Measurements from ENCODE around the gene SIGLEC8. TPM values are rescaled to one million over a fixed set of nuclear protein-coding genes. Genes with fewer than 3 reads are reported as not detected.
A peak's percentile ranks its signal among the peaks of the same experiment; 100 is the strongest.

SIGLEC8 gene
- total and polyA plus RNA-seq, 10 of the 15 experiments (the other 5 are each of a cell fraction or from before 2014, with no cell fraction given) = not detected

- TF ChIP-seq SUZ12 (IDR thresholded peaks at IDR 0.05; ENCODE audit: unreplicated experiment) (no peak), ESRRA (IDR thresholded peaks at IDR 0.05; ENCODE audit: low read length) (peak; percentile 94), ZNF687 (IDR thresholded peaks at IDR 0.05) (no peak), PKNOX1 (IDR thresholded peaks at IDR 0.05) (peak; percentile 73), TBL1XR1 (IDR thresholded peaks at IDR 0.05; ENCODE audit: low read depth, low read length) (peak; percentile 91), POU2F2 (IDR thresholded peaks at IDR 0.05; ENCODE audit: borderline replicate concordance, low read depth, low read length) (peak; percentile 45; the same call in 2 of the 3 replicates), NFYA (IDR thresholded peaks at IDR 0.05; ENCODE audit: borderline replicate concordance, low read depth, low read length) (no peak), TCF3 (IDR thresholded peaks at IDR 0.05; ENCODE audit: borderline replicate concordance, insufficient read depth, low read depth, low read length) (peak; percentile 82), HDGF (IDR thresholded peaks at IDR 0.05) (peak; percentile 59; the same call in 1 of the 2 replicates), BCL11A (IDR thresholded peaks at IDR 0.05; ENCODE audit: low read depth, low read length) (peak; percentile 41; the same call in 1 of the 2 replicates), RAD51 (IDR thresholded peaks at IDR 0.05) (peak; percentile 72), RELA (IDR thresholded peaks at IDR 0.05; ENCODE audit: borderline replicate concordance, partially characterized antibody) (peak; percentile 88), CREB1 (IDR thresholded peaks at IDR 0.05; ENCODE audit: low read depth) (0 out of 2 replicates have a peak, but pooled peaks have one; percentile 28), TCF12 (IDR thresholded peaks at IDR 0.05; ENCODE audit: low read depth, low read length) (peak; percentile 90), NRF1 (conservative IDR thresholded peaks at IDR 0.05; ENCODE audit: low read depth, low read length) (peak; percentile 47), DPF2 (IDR thresholded peaks at IDR 0.05) (peak; percentile 72; the same call in 1 of the 2 replicates), CEBPB (IDR thresholded peaks at IDR 0.05; ENCODE audit: borderline replicate concordance in 1 of 2, low read depth in 2 of 2, low read length in 2 of 2) (0 out of 4 replicates have a peak, but pooled peaks of 1 of the 2 experiments have one; percentile 46)
- TF ChIP-seq, protein P1, sequence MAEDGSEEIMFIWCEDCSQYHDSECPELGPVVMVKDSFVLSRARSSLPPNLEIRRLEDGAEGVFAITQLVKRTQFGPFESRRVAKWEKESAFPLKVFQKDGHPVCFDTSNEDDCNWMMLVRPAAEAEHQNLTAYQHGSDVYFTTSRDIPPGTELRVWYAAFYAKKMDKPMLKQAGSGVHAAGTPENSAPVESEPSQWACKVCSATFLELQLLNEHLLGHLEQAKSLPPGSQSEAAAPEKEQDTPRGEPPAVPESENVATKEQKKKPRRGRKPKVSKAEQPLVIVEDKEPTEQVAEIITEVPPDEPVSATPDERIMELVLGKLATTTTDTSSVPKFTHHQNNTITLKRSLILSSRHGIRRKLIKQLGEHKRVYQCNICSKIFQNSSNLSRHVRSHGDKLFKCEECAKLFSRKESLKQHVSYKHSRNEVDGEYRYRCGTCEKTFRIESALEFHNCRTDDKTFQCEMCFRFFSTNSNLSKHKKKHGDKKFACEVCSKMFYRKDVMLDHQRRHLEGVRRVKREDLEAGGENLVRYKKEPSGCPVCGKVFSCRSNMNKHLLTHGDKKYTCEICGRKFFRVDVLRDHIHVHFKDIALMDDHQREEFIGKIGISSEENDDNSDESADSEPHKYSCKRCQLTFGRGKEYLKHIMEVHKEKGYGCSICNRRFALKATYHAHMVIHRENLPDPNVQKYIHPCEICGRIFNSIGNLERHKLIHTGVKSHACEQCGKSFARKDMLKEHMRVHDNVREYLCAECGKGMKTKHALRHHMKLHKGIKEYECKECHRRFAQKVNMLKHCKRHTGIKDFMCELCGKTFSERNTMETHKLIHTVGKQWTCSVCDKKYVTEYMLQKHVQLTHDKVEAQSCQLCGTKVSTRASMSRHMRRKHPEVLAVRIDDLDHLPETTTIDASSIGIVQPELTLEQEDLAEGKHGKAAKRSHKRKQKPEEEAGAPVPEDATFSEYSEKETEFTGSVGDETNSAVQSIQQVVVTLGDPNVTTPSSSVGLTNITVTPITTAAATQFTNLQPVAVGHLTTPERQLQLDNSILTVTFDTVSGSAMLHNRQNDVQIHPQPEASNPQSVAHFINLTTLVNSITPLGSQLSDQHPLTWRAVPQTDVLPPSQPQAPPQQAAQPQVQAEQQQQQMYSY (CRISPR knock-in tag; IDR thresholded peaks at IDR 0.05) = no peak
- TF ChIP-seq, protein P2, sequence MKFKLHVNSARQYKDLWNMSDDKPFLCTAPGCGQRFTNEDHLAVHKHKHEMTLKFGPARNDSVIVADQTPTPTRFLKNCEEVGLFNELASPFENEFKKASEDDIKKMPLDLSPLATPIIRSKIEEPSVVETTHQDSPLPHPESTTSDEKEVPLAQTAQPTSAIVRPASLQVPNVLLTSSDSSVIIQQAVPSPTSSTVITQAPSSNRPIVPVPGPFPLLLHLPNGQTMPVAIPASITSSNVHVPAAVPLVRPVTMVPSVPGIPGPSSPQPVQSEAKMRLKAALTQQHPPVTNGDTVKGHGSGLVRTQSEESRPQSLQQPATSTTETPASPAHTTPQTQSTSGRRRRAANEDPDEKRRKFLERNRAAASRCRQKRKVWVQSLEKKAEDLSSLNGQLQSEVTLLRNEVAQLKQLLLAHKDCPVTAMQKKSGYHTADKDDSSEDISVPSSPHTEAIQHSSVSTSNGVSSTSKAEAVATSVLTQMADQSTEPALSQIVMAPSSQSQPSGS (IDR thresholded peaks at IDR 0.05; ENCODE audit: low read length) = peak; percentile 76
Observed at GRCh38 chr19:51441410-51442390, 16.6 kb downstream of the SIGLEC8 start (continued).
